Hypothalamus (tissue), 51 donors: ENCODE results near the gene SMARCD1.

Experiments
- DNase-seq, 51 donors: peaks; one replicate each; lab custom pipeline; 2025; lab: John Stamatoyannopoulos, UW

Gene SMARCD1

GRCh38 chr12:50056639-50056976 is 28.5 kb upstream of the SMARCD1 start:
- DNase-seq: no peak

- DNase-seq: peak in 43 of 51 donors; percentile 28 to 86 (median 68)
These were observed 27.9 kb upstream of the SMARCD1 start, which contains the start of gene ASIC1 for GRCh38 chr12:50057000-50057841. Gene ASIC1, plus strand, starts transcription at chr12:50057596. Its CDS starts 1,171 bp downstream, at chr12:50058767.

GRCh38 chr12:50057896-50058670 is 27.1 kb upstream of the SMARCD1 start:
- peak in 10 of 51 donors; percentile 16 to 47 (median 28) for DNase-seq

- DNase-seq: peak in 2 of 51 donors; percentile 28 to 32
These were observed 26.3 kb upstream of the SMARCD1 start for GRCh38 chr12:50058743-50059312.

GRCh38 chr12:50059440-50060119 is 25.6 kb upstream of the SMARCD1 start:
- DNase-seq: no peak

- DNase-seq: no peak
These were observed 25.0 kb upstream of the SMARCD1 start for GRCh38 chr12:50060120-50060468.

- DNase-seq: peak in 4 of 51 donors; percentile 10 to 36 (median 16)
These were observed 24.0 kb upstream of the SMARCD1 start for GRCh38 chr12:50061171-50061570.

GRCh38 chr12:50061946-50062686 is 23.0 kb upstream of the SMARCD1 start:
- DNase-seq: no peak

GRCh38 chr12:50062728-50063460 is 22.2 kb upstream of the SMARCD1 start:
- DNase-seq: peak in 24 of 51 donors; percentile 11 to 71 (median 36)

- DNase-seq: no peak
These were observed 19.3 kb upstream of the SMARCD1 start for GRCh38 chr12:50065726-50066310.

GRCh38 chr12:50066402-50066801 is 18.7 kb upstream of the SMARCD1 start:
- no peak for DNase-seq

GRCh38 chr12:50069069-50069468 is 16.1 kb upstream of the SMARCD1 start:
- DNase-seq: no peak

- no peak for DNase-seq
These were observed 15.6 kb upstream of the SMARCD1 start for GRCh38 chr12:50069539-50069938.

GRCh38 chr12:50070314-50071060 is 14.7 kb upstream of the SMARCD1 start:
- peak in 49 of 51 donors; percentile 22 to 88 (median 58) for DNase-seq

- no peak for DNase-seq
These were observed 12.8 kb upstream of the SMARCD1 start for GRCh38 chr12:50072198-50072907.

GRCh38 chr12:50073206-50073605 is 11.9 kb upstream of the SMARCD1 start:
- no peak for DNase-seq

- no peak for DNase-seq
These were observed 11.4 kb upstream of the SMARCD1 start for GRCh38 chr12:50073712-50074111.
